HG02840 (cell line): ENCODE data around the gene SPG21.

Experiments used
- ATAC-seq: cut with Tn5 transposase; IDR thresholded peaks from one replicate; pipeline ENCODE4 v1.9.1; 2021; ENCODE audit warnings: mild to moderate bottlenecking, moderate library complexity, moderate number of reproducible peaks; ENCODE audit not compliant: unreplicated experiment, low FRiP score

The SPG21 gene

DNA sequence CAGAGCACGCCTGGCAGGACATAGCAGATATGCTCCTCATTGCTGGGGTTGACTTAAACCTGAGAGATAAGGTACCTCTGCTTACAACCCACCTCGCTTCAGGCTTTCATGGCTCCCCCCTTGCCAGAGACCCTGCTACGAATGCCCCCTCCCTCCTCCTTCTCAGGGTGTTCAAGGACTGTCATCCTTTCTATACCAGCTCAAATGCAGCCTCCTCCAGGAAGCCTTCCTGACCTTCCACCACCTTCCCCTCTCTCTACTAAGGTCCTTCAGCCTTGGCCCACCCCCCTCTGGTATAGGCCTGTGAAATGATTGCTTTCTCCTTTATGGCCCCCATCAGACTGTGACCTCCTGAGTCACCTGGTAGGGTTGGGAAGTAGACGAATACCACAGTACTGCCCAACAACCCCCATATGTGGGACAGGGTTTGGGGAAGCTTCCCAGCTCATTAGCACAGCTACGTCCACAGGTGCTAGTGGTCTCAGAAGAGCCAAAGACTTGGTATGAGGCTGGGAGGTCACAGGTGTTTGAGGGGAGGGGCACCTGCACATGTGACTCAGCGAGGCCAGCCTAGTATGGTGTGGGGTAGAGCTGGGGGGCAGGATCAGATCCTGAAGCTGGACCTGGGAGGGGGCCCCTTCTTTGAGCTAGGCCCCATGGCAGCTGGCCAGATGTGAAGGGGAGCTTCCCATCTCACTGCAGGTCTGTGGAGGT is 46.0 kb downstream of the SPG21 start:
- ATAC-seq = no peak

GRCh38 chr15:64942356-64942755 is 47.4 kb downstream of the SPG21 start:
- no peak for ATAC-seq

GRCh38 chr15:64938192-64938591 is 51.5 kb downstream of the SPG21 start:
- ATAC-seq = no peak

DNA sequence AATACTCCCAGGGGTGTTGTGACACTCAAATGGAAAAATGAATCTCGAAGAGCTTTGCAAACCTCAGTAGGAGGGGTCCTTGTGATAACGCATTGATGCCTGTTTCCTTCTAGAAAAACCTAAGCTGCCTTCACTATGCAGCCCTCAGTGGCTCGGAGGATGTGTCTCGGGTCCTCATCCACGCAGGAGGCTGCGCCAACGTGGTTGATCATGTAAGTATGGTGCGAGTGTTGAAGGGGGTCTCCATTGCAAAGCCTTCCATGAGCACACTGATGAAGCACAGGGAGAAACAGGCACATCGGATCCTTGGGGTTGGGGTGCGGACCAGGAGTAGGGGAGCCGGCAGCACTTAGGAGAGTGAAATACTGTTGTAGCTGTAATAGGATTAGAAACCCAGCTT is 55.7 kb downstream of the SPG21 start:
- no peak for ATAC-seq

- no peak for ATAC-seq
Measured at GRCh38 chr15:64931381-64931780, 58.3 kb downstream of the SPG21 start.

- no peak for ATAC-seq
Measured at GRCh38 chr15:64930778-64931371, 58.8 kb downstream of the SPG21 start.

- peak; percentile 68 for ATAC-seq
Measured at GRCh38 chr15:64930019-64930652, 59.6 kb downstream of the SPG21 start.

DNA sequence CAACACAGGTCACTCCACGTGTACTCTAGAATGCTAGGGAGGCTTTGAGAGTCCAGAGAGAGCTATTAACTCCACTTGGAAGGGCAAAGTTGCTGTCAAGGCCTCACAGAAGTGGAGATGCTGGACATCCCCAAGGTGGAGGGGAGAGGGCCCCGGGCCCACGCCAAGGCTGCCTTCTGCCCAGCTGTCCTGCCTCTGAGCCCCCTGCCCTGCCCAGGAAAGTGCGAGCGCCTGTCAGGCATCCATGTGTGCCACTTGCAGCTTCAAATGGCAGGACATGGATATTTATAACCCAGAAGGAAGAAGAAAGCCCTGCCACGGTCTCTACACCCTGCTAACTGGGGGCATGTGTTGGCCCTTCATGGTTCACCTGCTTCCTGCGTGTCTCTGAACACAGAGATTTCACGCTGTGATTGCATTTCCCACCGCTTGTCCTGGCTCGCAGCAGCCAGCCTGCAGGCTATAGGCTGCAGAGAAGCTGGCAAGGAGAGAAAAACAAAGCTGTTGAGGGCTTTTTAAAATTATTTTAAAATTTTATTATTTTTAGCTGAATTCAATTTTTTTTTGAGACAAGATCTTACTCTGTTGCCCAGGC is 61.0 kb downstream of the SPG21 start:
- ATAC-seq = no peak

DNA sequence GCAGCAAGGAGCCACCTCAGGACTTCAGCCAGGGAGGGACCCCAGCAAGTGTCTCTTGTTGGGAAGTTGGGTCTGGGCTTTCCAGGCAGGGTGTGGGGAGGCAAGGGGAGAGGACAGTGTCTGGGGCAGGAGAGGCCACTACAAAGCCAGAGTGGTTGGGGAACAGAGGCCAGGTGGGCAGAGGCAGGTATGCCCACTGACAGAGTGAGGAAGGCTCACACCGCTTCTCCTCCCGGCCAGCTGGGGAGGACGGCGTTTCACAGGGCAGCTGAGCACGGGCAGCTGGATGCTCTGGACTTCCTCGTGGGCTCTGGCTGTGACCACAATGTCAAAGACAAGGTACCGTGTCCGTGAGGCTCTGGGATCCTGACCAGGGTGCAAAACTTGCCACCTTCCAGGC is 63.1 kb downstream of the SPG21 start:
- no peak for ATAC-seq

DNA sequence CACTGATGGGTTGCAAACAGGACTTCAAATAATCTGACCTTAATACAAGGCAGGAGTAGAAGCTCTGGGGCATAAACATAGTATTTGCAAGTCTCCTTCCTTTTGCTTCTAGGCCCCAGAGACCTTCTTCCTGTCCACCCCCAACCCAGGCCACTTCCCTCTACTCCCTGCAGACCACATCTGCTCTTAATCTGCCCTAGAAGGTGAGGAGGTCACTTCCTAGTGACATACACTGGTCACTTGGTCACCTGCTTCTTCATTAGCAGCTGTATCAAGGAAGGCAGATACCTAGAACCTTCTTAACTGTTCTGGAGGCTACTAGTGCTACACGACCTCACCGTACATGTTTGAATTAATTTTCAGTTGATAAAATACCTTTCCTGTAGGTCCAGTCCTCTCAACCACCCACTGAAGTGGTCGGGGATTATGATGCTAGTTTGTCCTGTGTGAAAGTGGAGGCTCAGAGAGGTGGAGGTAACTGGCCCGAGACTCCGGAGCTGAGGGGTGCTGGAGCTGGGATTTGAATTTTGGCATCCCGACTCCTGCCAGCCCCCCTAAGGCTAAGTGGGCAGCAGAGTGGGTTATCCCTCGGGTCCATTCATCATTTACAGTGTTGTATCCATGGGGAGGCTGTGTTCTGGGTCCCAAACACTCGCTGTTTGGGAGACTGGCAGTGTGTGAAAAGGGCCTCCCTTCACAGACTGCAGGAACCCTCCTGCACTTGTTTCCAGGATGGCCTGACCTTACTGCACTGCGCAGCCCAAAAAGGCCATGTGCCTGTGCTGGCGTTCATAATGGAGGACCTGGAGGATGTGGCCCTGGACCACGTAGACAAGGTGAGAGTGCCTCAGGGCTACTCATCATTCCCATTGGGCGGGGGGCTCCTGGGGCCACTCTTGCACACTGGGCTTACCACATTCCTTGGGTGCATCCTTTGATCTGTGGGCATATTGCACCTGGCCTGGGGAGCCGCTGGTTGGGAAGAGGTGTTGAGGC is 64.1 kb downstream of the SPG21 start:
- ATAC-seq = no peak

DNA sequence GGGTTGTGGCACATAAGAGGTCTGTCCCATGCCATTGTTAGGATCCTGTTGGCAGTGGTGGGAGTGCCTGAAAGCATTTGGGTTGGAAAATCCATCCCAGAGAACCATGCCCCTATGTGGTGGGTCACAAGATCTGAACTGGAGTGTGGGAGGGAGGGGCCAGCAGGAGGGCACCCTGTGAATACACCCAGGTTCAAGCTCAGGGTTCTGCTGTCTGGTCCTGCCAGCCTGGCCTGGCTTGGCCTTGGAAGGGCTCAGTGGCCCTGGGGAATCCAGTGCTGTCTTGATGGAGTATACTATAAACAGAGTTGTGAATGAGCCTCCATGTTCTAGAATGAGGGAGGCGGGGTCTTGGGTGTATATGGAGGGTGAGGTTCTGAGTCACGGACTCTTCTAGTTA is 66.2 kb downstream of the SPG21 start:
- ATAC-seq = no peak

DNA sequence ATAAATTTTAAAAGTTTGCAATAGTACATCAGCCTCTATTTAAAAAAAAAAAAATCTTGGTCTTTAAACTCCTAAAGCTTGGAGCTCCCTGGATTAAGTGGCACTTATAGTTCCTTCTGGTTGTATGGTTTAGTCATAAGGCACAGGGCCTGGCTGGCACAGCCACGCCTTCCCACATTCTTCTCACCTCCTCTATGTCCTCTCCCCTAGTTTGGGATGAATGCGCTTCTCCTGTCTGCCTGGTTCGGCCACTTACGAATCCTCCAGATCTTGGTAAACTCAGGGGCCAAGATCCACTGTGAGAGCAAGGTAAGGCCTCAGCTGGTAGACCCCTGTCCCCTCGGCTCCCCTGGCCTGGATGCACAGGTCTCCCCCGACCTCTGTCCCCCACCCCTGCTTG is 68.0 kb downstream of the SPG21 start:
- no peak for ATAC-seq

DNA sequence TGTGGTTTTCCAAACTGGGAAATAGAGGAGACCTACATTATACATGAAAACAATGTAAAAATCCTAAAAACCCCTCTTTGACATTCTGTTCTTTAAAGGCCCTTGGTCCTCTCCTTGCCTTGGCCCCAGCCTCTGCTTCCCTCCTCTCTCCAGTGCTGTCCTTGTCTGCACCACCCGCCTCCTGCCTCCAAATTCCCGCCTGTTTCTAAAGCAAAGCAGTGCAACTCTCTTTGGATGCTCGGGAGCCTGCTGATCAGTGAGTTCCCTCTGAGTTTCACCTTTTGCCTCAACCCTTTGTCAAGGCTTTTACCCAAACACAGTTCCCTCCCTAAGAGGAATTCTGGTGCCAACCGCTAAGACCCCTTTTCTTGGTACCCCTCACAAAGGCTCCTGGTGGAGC is 70.0 kb downstream of the SPG21 start:
- no peak for ATAC-seq

DNA sequence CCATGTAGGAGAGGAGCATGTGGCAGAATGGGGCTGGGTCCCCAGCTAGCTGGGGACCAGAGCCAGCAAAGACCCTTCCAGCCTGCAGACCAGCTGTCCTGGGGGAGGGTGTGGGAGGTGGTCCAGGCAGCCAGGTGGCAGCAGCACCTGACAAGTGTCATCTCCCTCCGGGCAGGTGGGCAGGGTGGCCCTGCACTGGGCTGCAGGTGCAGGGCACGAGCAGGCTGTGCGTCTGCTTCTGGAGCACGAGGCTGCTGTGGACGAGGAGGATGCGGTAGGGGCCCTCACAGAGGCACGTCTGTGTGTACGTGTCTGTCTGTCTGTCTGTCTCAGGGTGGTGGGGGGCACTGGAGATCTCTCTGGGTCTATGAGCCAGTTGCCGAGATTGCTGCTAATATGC is 72.5 kb downstream of the SPG21 start:
- ATAC-seq = no peak

DNA sequence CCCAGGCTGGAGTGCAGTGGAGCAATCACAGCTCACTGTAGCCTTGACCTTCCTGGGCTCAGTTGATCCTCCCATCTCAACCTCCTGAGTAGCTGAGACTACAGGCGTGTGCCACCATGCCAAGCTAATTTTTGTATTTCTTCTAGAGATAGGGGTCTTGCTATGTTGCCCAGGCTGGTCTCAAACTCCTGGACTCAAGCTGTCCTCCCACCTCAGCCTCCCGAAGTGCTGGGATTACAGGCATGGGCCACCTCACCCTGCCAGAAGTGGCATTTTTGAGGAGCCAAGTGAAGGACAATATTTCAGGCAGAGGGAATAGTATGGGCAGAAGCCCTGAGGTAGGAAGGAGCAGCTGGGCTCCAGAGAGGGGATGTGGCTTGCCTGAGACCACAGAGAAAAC is 73.3 kb downstream of the SPG21 start:
- ATAC-seq = no peak

GRCh38 chr15:64915518-64916227 is 74.0 kb downstream of the SPG21 start:
- no peak for ATAC-seq
